HEK293T (cell line): ENCODE data around the gene LGALS3BP.

Source experiments
- BHLHE40 ChIP-seq: fragments of 450-650 bp; IDR thresholded peaks from 2 replicates; pipeline ENCODE4 v1.6.1; 2016; ENCODE audit warnings: mild to moderate bottlenecking, moderate library complexity, borderline replicate concordance
- CTBP1 ChIP-seq: fragments of 450-650 bp; IDR thresholded peaks from 2 replicates; pipeline ENCODE4 v1.6.1; 2016; ENCODE audit warnings: borderline replicate concordance
- ELF4 ChIP-seq: fragments of 450-650 bp; IDR thresholded peaks from 2 replicates; pipeline ENCODE4 v1.6.1; 2017; ENCODE audit warnings: antibody characterized with exemption
- FOXA1 ChIP-seq: fragments of 450-650 bp; IDR thresholded peaks from 2 replicates; pipeline ENCODE4 v1.6.1; 2016; ENCODE audit warnings: mild to moderate bottlenecking
- FOXM1 ChIP-seq: fragments of 450-650 bp; IDR thresholded peaks from 2 replicates; pipeline ENCODE4 v1.6.1; 2017; ENCODE audit warnings: mild to moderate bottlenecking, borderline replicate concordance
- LEF1 ChIP-seq: fragments of 450-650 bp; IDR thresholded peaks from 2 replicates; pipeline ENCODE4 v1.6.1; 2017; ENCODE audit warnings: mild to moderate bottlenecking, borderline replicate concordance
- NFRKB ChIP-seq: fragments of 450-650 bp; IDR thresholded peaks from 2 replicates; pipeline ENCODE4 v1.6.1; 2016; ENCODE audit warnings: mild to moderate bottlenecking, moderate library complexity
- SP1 ChIP-seq: fragments of 450-650 bp; IDR thresholded peaks from 2 replicates; pipeline ENCODE4 v1.6.1; 2017
- SUZ12 ChIP-seq: fragments of 450-650 bp; IDR thresholded peaks from 2 replicates; pipeline ENCODE4 v1.6.1; 2016; ENCODE audit warnings: mild to moderate bottlenecking
- TARDBP ChIP-seq: fragments of 450-650 bp; IDR thresholded peaks from 2 replicates; pipeline ENCODE4 v1.6.1; 2016
- ZNF384 ChIP-seq: fragments of 450-650 bp; IDR thresholded peaks from 2 replicates; pipeline ENCODE4 v1.6.1; 2016

DNA sequence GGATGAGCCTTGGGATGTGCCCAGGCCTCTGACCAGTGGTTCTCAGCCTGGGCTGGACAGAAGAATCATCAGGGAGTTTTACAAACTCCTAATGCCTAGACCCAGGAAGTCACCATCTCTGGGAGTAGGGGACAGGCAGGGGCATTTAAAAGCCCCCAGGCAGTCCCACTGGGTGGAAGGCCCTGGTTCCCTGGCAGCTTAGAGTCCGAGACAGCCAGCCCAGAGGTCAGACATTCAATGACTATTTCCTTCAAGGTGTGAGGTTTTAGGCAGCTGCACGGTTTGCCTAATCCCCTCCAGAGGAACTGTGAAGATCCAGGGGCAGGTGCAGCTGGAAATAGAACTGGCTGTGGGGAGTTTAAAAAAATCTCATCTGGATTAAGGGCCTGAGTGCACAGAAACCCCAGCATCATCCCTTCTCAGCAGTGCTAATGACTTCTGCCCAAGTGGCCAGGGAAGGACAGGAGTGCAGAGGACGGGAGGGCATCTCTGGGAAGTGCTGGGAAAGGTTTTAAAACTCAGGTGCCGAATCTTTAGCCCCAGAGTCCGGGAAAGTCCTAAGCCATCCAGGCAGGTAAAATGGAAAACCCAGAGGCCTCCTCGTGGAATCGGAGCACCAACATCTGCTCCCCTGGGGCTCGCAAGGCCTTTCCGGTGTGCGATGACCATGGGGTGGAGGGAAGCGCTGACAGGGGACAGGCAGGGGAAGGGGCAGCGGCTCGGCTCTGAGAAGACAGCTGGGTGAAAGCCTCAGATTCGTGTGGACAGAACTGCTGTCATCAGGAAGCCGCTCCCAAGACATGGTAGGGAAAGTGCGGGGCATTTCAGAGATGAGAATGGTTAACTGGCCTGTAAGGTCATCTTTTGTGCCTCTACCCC, 1.5 kb upstream of the LGALS3BP start:
- TF ChIP-seq CTBP1 = no peak
- no peak for TF ChIP-seq SP1
- TF ChIP-seq NFRKB = no peak
- no peak for TF ChIP-seq BHLHE40
- no peak for TF ChIP-seq SUZ12
- no peak for TF ChIP-seq FOXM1
- TF ChIP-seq LEF1 = no peak
- no peak for TF ChIP-seq ZNF384
- TF ChIP-seq ELF4 = no peak
- no peak for TF ChIP-seq FOXA1
- TF ChIP-seq TARDBP = no peak
